Measurements from ENCODE around the gene FLYWCH2.

Gene FLYWCH2

DNA sequence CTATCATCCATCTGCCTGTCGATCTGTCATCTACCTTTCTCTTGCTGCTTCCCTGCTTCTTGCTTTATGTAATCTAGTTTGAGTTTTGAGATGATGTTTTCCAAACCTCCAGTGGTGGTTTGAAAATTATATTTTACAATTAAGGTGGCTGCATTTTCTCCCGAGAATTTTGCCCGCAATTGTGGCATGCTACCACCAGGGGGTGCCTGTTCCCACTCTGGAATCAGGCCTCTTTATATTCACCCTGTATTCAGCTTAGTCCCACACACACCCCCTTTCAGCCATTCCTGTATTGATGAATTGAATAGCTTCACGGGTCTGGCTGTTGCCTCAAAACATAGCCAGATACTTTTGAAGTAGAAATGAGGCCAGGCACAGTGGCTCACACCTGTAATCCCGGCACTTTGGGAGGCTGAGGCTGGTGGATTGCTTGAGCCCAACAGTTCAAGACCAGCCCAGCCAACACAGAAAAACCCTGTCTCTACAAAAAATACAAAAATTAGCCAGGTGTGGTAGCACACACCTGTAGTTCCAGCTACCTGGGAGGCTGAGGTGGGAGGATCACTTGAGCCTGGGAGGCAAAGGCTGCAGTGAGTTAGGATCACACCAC is 28.2 kb upstream of the FLYWCH2 start:
- TF ChIP-seq, protein P1, sequence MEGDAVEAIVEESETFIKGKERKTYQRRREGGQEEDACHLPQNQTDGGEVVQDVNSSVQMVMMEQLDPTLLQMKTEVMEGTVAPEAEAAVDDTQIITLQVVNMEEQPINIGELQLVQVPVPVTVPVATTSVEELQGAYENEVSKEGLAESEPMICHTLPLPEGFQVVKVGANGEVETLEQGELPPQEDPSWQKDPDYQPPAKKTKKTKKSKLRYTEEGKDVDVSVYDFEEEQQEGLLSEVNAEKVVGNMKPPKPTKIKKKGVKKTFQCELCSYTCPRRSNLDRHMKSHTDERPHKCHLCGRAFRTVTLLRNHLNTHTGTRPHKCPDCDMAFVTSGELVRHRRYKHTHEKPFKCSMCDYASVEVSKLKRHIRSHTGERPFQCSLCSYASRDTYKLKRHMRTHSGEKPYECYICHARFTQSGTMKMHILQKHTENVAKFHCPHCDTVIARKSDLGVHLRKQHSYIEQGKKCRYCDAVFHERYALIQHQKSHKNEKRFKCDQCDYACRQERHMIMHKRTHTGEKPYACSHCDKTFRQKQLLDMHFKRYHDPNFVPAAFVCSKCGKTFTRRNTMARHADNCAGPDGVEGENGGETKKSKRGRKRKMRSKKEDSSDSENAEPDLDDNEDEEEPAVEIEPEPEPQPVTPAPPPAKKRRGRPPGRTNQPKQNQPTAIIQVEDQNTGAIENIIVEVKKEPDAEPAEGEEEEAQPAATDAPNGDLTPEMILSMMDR (IDR thresholded peaks at IDR 0.05; ENCODE audit: low read depth, low read length), result peak; percentile 60
- peak in 1 of 2 donors; percentile 22 for DNase-seq (ENCODE audit: low read depth in 2 of 2)
- H3K4me3 ChIP-seq (replicated peaks in 1 of 2; ENCODE audit: low read depth in 2 of 2, low read length in 2 of 2), result no peak overlapping the region

- DNase-seq (ENCODE audit: low read depth in 2 of 2), result no peak
- no peak overlapping the region for H3K4me3 ChIP-seq (replicated peaks in 1 of 2; ENCODE audit: low read depth in 2 of 2, low read length in 2 of 2)
- TF ChIP-seq, protein P1 (IDR thresholded peaks at IDR 0.05; ENCODE audit: low read depth, low read length), result no peak
Observed at GRCh38 chr16:2855536-2855935, 27.5 kb upstream of the FLYWCH2 start.

- TF ChIP-seq, protein P1 (IDR thresholded peaks at IDR 0.05; ENCODE audit: low read depth, low read length), result no peak
- no peak overlapping the region for H3K4me3 ChIP-seq (replicated peaks in 1 of 2; ENCODE audit: low read depth in 2 of 2, low read length in 2 of 2)
- DNase-seq (ENCODE audit: low read depth in 2 of 2), result no peak
Observed at GRCh38 chr16:2856061-2856670, 26.8 kb upstream of the FLYWCH2 start.

- TF ChIP-seq, protein P1 (IDR thresholded peaks at IDR 0.05; ENCODE audit: low read depth, low read length), result no peak
- no peak overlapping the region for H3K4me3 ChIP-seq (replicated peaks in 1 of 2; ENCODE audit: low read depth in 2 of 2, low read length in 2 of 2)
- DNase-seq (ENCODE audit: low read depth in 2 of 2), result no peak
Observed at GRCh38 chr16:2856686-2857450, 26.1 kb upstream of the FLYWCH2 start.

DNA sequence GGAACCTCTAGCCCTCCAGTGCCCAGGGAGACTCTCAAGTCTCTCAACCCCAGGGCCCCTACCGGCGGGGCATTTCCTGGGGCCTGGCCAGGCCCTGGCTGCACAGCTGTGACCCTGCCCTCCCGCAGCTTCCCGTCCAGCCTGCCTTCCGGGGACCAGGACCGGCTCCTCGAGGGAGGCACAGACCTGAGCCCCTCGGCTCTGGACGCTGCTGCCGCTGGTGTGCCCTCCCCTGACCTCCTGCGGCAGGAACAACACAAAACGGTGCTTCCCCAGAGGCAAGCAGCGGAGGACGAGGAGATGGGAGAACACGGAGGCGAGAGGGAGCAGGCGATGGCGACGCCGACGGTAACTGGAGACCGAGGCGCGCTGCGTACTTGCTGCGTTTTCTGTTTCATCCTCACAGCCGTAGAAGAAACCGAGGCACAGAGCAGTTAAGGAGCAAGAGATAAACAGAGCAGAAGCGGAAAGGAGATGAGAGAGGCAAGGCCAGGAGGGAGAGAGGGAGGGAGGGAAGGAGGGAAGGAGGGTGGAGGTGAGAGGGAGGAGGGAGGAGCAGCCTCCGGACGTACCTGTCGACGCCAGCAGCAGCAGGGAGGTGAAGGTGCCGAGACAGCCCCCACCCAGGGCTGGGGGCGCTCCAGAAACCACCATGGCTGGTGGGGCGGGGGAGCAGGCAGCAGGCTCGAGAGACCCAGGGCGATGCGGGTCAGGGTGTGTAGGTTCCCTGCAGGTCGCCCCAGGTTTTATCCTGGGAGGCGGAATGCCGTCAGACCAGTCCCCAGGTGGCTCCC is 25.4 kb upstream of the FLYWCH2 start, which contains the start of gene PRSS22:
Gene PRSS22 (minus strand): TSS at position 720 of the 794 bp plus-strand sequence. CDS start 66 bp downstream, at position 654.
- TF ChIP-seq, protein P1 (IDR thresholded peaks at IDR 0.05; ENCODE audit: low read depth, low read length), result no peak
- DNase-seq (ENCODE audit: low read depth in 2 of 2), result no peak
- peak within 1 kb of the TSS in 1 of 2 donors; percentile 21 for H3K4me3 ChIP-seq (replicated peaks in 1 of 2; ENCODE audit: low read depth in 2 of 2, low read length in 2 of 2)

DNA sequence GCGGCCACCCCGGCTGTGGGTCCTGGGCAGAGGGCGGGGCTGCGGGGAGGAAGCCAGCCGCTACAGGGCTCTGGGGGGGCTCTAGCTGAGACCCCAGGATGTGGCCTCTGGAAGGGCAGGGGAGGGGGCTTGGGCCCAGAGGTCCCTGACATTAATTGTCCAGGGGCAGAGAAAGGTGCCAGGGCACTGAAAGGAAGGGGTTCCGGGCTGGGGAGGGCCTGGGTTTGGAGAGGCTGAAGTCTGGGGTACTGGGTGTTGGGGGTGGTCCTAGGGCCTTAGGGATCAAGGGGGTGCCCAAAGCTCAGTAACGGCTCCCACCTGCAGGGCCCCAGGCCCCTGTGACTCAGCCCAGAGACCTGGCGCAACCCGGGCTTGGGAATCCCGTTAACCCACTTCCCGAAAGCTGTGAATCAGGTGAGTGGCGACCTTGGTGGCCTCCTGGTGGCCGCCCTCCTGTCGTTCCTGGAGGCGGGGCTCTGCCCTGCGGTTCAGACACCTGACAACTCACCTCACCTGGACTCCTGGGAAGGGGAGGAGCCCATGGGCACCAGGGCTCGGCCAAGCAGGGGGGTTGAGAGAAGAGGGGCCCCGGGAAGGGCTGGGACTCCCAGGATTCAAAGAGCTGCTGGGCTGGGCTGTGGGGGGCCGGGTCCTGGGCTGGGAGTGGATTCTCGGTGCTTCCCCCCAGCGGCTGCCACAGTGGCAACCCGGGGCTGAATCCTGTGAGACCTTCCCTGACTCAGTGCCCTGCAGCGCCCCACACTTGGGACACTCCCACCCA is 24.6 kb upstream of the FLYWCH2 start:
- TF ChIP-seq, protein P1 (IDR thresholded peaks at IDR 0.05; ENCODE audit: low read depth, low read length), result no peak
- DNase-seq (ENCODE audit: low read depth in 2 of 2), result no peak
- no peak overlapping the region for H3K4me3 ChIP-seq (replicated peaks in 1 of 2; ENCODE audit: low read depth in 2 of 2, low read length in 2 of 2)

All from cardiac fibroblast (primary cell).